IMR-90 (cell line): ENCODE measurements around the gene TMPRSS2. TPM values are rescaled to one million over a fixed set of nuclear protein-coding genes. Genes with fewer than 3 reads are reported as not detected.

ENCODE experiments used
- ATAC-seq: fragments of 200-7000 bp; cut with Tn5 transposase; 2 replicates; pipeline ENCODE4 v1.9.1; 2020; ENCODE audit warnings: low read depth, mild to moderate bottlenecking, moderate library complexity
- BruUV-seq: library from RNA; stranded (reverse); fragments of 400-500 nt; replicated peaks from 2 replicates; lab custom pipeline; 2021; lab: Mats Ljungman, UMichigan
- CTCF ChIA-PET: fragments of 300-600 bp; formaldehyde crosslinking; extraction: SDS; loops from one replicate; lab custom pipeline; 2021; ENCODE audit warnings: antibody characterized with exemption; lab: Yijun Ruan, JAX
- POLR2A ChIA-PET: fragments of 300-600 bp; sonication (Branson Sonifier 250); formaldehyde crosslinking; loops from one replicate; lab custom pipeline; 2022; ENCODE audit warnings: antibody characterized with exemption; ENCODE audit not compliant: unreplicated experiment; lab: Charles Lee
- DNase-seq: peaks from one replicate; pipeline ENCODE4 v3.0.0; 2013
- H2AFZ ChIP-seq: replicated peaks from 2 replicates; pipeline ENCODE3; 2013; ENCODE audit warnings: low read length, mild to moderate bottlenecking; ENCODE audit not compliant: poor library complexity
- H2AK5ac ChIP-seq: 2 replicates; pipeline ENCODE4 v1.6.1; 2013; ENCODE audit warnings: low read depth, low read length, inconsistent platforms
- H2AK9ac ChIP-seq: replicated peaks from 2 replicates; pipeline ENCODE3; 2013; ENCODE audit warnings: mild to moderate bottlenecking, low read depth, low read length, moderate library complexity; ENCODE audit not compliant: poor library complexity
- H2BK120ac ChIP-seq: 2 replicates; pipeline ENCODE4 v1.6.1; 2013; ENCODE audit warnings: low read depth, low read length, inconsistent platforms
- H2BK15ac ChIP-seq: 3 replicates; pipeline ENCODE4 v1.6.1; 2013; ENCODE audit warnings: low read depth, low read length, inconsistent platforms
- H2BK20ac ChIP-seq: 2 replicates; pipeline ENCODE4 v1.6.1; 2013; ENCODE audit warnings: low read depth, mild to moderate bottlenecking, inconsistent platforms, low read length, moderate library complexity
- H2BK5ac ChIP-seq: 2 replicates; pipeline ENCODE4 v1.6.1; 2013; ENCODE audit warnings: mild to moderate bottlenecking, low read depth, low read length, inconsistent platforms; ENCODE audit not compliant: poor library complexity, severe bottlenecking
- H3K14ac ChIP-seq: replicated peaks from 2 replicates; pipeline ENCODE4 v1.6.1; 2013; ENCODE audit warnings: low read depth, low read length, inconsistent platforms
- H3K18ac ChIP-seq: 2 replicates; pipeline ENCODE4 v1.6.1; 2013; ENCODE audit warnings: low read depth, low read length, control low read depth
- H3K23ac ChIP-seq: 2 replicates; pipeline ENCODE4 v1.6.1; 2013; ENCODE audit warnings: low read depth, low read length, inconsistent platforms
- H3K27ac ChIP-seq: 2 replicates; pipeline ENCODE4 v1.5.1; 2013; ENCODE audit warnings: mild to moderate bottlenecking, control low read depth, low read length; ENCODE audit not compliant: insufficient read depth
- H3K27me3 ChIP-seq: 2 replicates; pipeline ENCODE4 v1.6.1; 2013; ENCODE audit warnings: low read length; ENCODE audit not compliant: control insufficient read depth, insufficient read depth
- H3K36me3 ChIP-seq: 2 replicates; pipeline ENCODE4 v1.6.1; 2013; ENCODE audit warnings: low read length, mixed read lengths; ENCODE audit not compliant: control insufficient read depth, insufficient read depth
- H3K4ac ChIP-seq: 2 replicates; pipeline ENCODE4 v1.6.1; 2013; ENCODE audit warnings: low read depth, low read length, inconsistent platforms
- H3K4me1 ChIP-seq: 2 replicates; pipeline ENCODE4 v1.6.1; 2013; ENCODE audit warnings: low read length, mixed read lengths; ENCODE audit not compliant: control insufficient read depth, insufficient read depth
- H3K4me2 ChIP-seq: 2 replicates; pipeline ENCODE4 v1.6.1; 2013; ENCODE audit warnings: low read depth, mild to moderate bottlenecking, control low read depth, low read length, moderate library complexity
- H3K4me3 ChIP-seq: 2 replicates; pipeline ENCODE4 v1.5.1; 2013; ENCODE audit warnings: low read depth, mild to moderate bottlenecking, control low read depth, low read length, moderate library complexity; ENCODE audit not compliant: insufficient read depth
- H3K56ac ChIP-seq: 2 replicates; pipeline ENCODE4 v1.6.1; 2013; ENCODE audit warnings: low read length, inconsistent platforms; ENCODE audit not compliant: insufficient read depth; ENCODE audit errors: extremely low read depth
- H3K79me1 ChIP-seq, 2 experiments: 2 replicates each; pipeline ENCODE4 v1.6.1; 2013; ENCODE audit warnings: low read length in 2 of 2, inconsistent platforms in 1 of 2, low read depth in 1 of 2
- H3K9ac ChIP-seq: 2 replicates; pipeline ENCODE4 v1.6.1; 2013; ENCODE audit warnings: low read depth, low read length, control low read depth
- H3K9me1 ChIP-seq: 2 replicates; pipeline ENCODE4 v1.6.1; 2013; ENCODE audit warnings: low read length, inconsistent platforms; ENCODE audit not compliant: insufficient read depth
- H3K9me3 ChIP-seq: 2 replicates; pipeline ENCODE4 v1.6.1; 2013; ENCODE audit warnings: low read length; ENCODE audit not compliant: control insufficient read depth, insufficient read depth
- H4K20me1 ChIP-seq: 2 replicates; pipeline ENCODE4 v1.6.1; 2013; ENCODE audit warnings: low read length, inconsistent platforms; ENCODE audit not compliant: insufficient read depth
- H4K5ac ChIP-seq: 2 replicates; pipeline ENCODE4 v1.6.1; 2013; ENCODE audit warnings: mild to moderate bottlenecking, low read depth, low read length, control low read depth
- H4K8ac ChIP-seq, 2 experiments: 2 replicates each; pipeline ENCODE4 v1.6.1; 2013; ENCODE audit warnings: low read depth in 2 of 2, low read length in 2 of 2, control low read depth in 1 of 2, inconsistent platforms in 1 of 2
- H4K91ac ChIP-seq: 2 replicates; pipeline ENCODE4 v1.6.1; 2013; ENCODE audit warnings: low read depth, low read length, inconsistent platforms; ENCODE audit not compliant: insufficient read depth
- CHD1 ChIP-seq: IDR thresholded peaks from 2 replicates; pipeline ENCODE4 v1.6.1; 2012; ENCODE audit warnings: low read depth, low read length, improper control_type of control experiment
- NFE2L2 ChIP-seq: fragments of 150-350 bp; IDR thresholded peaks from 2 replicates; pipeline ENCODE4 v1.6.1; 2016; ENCODE audit warnings: low read depth, mild to moderate bottlenecking, low read length
- WGBS, 2 experiments: methylation state at CpG; one replicate each; pipeline versions ENCODE4 v1.1.5 to v1.1.7; 2013; ENCODE audit warnings: missing lambda C conversion rate in 2 of 2; ENCODE audit not compliant: insufficient read length in 1 of 2; ENCODE audit errors: extremely low coverage in 2 of 2; 5-methylcytosine and 5-hydroxymethylcytosine counted together
- dilution Hi-C: fragments of 300-500 bp; cut with HindIII; formaldehyde crosslinking; loops from one replicate; pipeline ENCODE4 v1.14.3; 2018; ENCODE audit warnings: low sequenced_read_pairs; ENCODE audit not compliant: unreplicated experiment
- in situ Hi-C: fragments of 300-500 bp; cut with MboI; formaldehyde crosslinking; loops from 3 replicates; pipeline ENCODE4 v1.14.3; 2019; ENCODE audit warnings: low sequenced_read_pairs, inconsistent platforms, mixed read lengths
- intact Hi-C: fragments of 100-400 bp; cut with micrococcal nuclease; formaldehyde crosslinking; loops from 2 replicates; pipeline ENCODE4 v1.10.0; 2022
- polyA plus RNA-seq, 3 experiments: library from polyadenylated mRNA; depleted of rRNA; stranded (reverse); fragments of >200 nt; gene quantifications; 2 replicates each; pipeline ENCODE4 v1.2.3, GENCODE V29; 2012; ENCODE audit warnings: low replicate concordance in 1 of 3
- total RNA-seq: library from RNA; depleted of rRNA; stranded (reverse); fragments of >200 nt; gene quantifications from 2 replicates; pipeline ENCODE4 v1.2.3, GENCODE V29; 2012
- TF ChIP-seq, protein P1 (sequence below): conservative IDR thresholded peaks from 2 replicates; pipeline ENCODE4 v1.5.1; 2012; ENCODE audit warnings: mild to moderate bottlenecking, low read depth, low read length, improper control_type of control experiment

TMPRSS2 gene
- total and polyA plus RNA-seq, 2 of the 4 experiments (the other 2 are of a cell fraction), result not detected

GRCh38 chr21:41523175-41523574 lies 15.2 kb upstream of the TMPRSS2 start:
- POLR2A ChIA-PET, result no interaction called here
- intact Hi-C loops, result no loop called here
- peaks cover 6% of the 10 kb centered on the region for H3K27me3 ChIP-seq

More at GRCh38 chr21:41523175-41523574, 15.2 kb upstream of the TMPRSS2 start:
- BruUV-seq, result no TSS peak
- WGBS, 2 experiments, result 100% methylated on average over 1 of the region's 3 CpGs; no CpG with 5 or more reads in 1 of the 2 experiments
- no peak overlapping the region for H3K9ac ChIP-seq
- H3K4me2 ChIP-seq, result no peak overlapping the region
- ATAC-seq (no peak), DNase-seq (no peak)
- H3K9me3 ChIP-seq, result no peaks in the 10 kb centered on the region
- no peak overlapping the region for H2AK5ac ChIP-seq
- no peak overlapping the region for H3K27ac ChIP-seq
- H3K4ac ChIP-seq, result no peak overlapping the region
- no peak overlapping the region for H3K14ac ChIP-seq
- peak overlapping the region; percentile 43 for H2AFZ ChIP-seq
- H2BK120ac ChIP-seq, result no peak overlapping the region
- H2AK9ac ChIP-seq, result no peak overlapping the region
- no peak overlapping the region for H3K56ac ChIP-seq
- H3K23ac ChIP-seq, result no peak overlapping the region
- TF ChIP-seq NFE2L2 (no peak), CHD1 (no peak)
- TF ChIP-seq, protein P1, sequence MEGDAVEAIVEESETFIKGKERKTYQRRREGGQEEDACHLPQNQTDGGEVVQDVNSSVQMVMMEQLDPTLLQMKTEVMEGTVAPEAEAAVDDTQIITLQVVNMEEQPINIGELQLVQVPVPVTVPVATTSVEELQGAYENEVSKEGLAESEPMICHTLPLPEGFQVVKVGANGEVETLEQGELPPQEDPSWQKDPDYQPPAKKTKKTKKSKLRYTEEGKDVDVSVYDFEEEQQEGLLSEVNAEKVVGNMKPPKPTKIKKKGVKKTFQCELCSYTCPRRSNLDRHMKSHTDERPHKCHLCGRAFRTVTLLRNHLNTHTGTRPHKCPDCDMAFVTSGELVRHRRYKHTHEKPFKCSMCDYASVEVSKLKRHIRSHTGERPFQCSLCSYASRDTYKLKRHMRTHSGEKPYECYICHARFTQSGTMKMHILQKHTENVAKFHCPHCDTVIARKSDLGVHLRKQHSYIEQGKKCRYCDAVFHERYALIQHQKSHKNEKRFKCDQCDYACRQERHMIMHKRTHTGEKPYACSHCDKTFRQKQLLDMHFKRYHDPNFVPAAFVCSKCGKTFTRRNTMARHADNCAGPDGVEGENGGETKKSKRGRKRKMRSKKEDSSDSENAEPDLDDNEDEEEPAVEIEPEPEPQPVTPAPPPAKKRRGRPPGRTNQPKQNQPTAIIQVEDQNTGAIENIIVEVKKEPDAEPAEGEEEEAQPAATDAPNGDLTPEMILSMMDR, result no peak
- H3K4me1 ChIP-seq, result no peaks in the 10 kb centered on the region
- dilution Hi-C loops, result no loop called here
- no peak overlapping the region for H4K91ac ChIP-seq
- no peak overlapping the region for H4K8ac ChIP-seq
- in situ Hi-C loops, result no loop called here
- H4K5ac ChIP-seq, result no peak overlapping the region
- no peak overlapping the region for H2BK15ac ChIP-seq
- no peaks in the 10 kb centered on the region for H3K79me1 ChIP-seq
- CTCF ChIA-PET, result no interaction called here
- no peak overlapping the region for H2BK5ac ChIP-seq
- no peaks in the 10 kb centered on the region for H3K36me3 ChIP-seq
- H3K9me1 ChIP-seq, result no peaks in the 10 kb centered on the region
- no peaks in the 10 kb centered on the region for H4K20me1 ChIP-seq
- no peak overlapping the region for H3K4me3 ChIP-seq
- no peak overlapping the region for H3K18ac ChIP-seq
- H2BK20ac ChIP-seq, result no peak overlapping the region
